HG02610 (cell line): Measurements from ENCODE around the gene IL3RA.
"Not testable (repeated sequence)": the region's sequence is repeated elsewhere in the genome, so short reads cannot be mapped to it uniquely, and the experiment has no call there.

Experiments
- ATAC-seq: cut with Tn5 transposase; IDR thresholded peaks from one replicate; pipeline ENCODE4 v1.9.1; 2021; ENCODE audit warnings: mild to moderate bottlenecking, moderate library complexity; ENCODE audit not compliant: unreplicated experiment

IL3RA gene

DNA sequence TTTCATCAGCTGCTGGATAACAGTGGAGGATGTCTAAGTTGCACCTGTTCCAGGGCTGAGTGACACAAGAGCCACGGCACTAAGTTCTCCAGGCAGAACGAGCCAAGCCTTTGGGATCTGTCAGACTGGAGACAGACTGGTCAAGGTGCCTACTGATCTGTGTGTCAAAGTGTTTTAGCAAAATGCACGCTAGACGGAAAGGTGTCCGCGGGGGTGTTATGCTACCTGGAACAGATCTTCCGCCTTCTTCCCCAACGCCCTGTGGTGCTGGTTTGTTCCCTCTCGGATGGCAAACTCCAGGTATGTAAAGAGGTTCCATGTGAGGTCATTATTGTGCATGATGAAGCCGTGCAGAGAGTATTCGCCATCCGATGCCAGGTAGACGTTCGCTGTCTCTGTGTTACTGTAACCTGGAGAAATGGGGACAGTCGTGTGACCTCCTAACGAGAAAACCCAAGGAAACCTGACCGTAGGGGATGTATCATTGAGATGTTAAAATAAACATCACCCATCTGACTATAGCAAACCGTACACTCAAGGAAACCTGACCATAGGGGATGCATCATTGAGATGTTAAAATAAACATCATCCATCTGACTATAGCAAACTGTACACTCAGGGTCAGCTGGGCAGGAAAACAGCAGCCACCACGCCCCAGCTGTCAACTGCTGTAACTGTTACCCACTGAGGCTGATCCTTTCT, 85.0 kb downstream of the IL3RA start:
- ATAC-seq = no peak

GRCh38 chrX:1422135-1422465, 85.5 kb downstream of the IL3RA start:
- ATAC-seq = no peak

DNA sequence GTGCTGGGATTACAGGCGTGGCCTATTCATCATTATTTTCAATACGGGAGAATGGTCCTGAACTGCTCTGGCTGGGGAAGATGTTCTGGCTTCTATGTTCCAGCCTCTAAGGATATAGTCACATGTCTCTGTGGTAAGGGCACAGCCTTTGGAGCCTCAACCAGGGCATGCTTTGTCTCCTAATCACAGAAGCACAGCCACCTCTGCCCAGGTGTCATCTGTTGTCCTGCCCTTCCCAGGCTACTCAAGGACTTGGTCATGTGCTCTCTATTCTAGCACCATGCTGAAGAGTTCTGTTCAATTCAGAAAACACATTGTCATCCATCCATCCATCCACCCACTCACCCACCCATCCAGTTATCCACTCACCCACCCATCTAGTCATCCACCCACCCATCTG, 86.6 kb downstream of the IL3RA start:
- no peak for ATAC-seq

GRCh38 chrX:1424147-1424851, 87.7 kb downstream of the IL3RA start:
- ATAC-seq = no peak

DNA sequence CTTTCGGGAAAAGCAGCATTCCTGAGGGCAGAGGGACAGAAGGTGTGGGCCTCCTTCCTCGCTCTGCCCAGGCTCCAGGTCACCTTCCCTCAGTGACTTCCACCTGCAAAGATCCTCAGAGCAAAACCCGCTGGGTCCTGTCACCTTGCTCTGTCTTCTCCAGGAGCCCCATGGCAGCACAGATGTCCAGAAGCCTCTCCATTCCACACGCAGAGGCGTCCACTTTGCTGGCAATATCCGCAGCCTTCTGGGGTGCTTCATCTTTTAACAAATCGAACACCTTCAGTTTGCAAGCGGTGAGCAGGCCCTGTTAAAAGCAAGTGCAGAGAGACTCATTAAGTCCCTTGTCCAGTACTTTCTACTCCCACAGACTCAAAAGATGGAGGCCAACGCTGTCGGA, 88.8 kb downstream of the IL3RA start:
- no peak for ATAC-seq

DNA sequence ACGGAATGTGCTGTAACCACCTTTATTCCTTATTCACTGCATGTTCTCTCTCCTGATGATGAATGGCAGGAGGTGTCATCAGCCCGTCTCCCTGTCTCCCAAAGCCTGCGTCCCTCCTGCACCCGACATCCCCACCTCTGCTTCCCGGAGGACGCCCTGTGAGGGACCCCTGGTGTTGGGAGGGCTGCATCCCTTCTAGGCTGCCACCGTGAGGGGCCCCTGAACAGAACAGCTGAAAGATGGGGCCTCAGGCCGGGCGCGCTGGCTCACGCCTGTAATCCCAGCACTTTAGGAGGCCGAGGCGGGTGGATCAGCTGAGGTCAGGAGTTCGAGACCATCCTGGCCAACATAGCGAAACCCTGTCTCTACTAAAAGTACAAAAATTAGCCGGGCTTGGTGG, 89.7 kb downstream of the IL3RA start:
- ATAC-seq = not testable (repeated sequence)

GRCh38 chrX:1427756-1428155, 91.2 kb downstream of the IL3RA start:
- no peak for ATAC-seq

DNA sequence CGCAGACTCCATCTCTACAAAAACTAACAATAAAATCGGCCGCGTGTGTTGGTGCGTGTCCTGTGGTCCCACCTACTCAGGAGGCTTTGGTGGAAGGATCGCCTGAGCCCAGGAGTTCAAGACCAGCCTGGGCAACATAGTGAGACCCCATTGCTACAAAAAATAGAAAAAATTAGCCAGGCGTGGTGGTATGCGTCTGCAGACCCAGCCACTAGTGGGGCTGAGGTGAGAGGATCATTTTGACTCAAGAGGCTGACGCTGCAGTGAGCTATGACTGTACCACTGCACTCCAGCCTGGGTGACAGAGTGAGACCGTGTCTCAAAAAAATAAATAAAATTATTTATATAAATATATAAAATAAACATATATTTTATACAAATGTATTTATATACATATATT, 93.9 kb downstream of the IL3RA start:
- ATAC-seq = no peak
